ENCODE measurements around the gene ZNF407.

DNA sequence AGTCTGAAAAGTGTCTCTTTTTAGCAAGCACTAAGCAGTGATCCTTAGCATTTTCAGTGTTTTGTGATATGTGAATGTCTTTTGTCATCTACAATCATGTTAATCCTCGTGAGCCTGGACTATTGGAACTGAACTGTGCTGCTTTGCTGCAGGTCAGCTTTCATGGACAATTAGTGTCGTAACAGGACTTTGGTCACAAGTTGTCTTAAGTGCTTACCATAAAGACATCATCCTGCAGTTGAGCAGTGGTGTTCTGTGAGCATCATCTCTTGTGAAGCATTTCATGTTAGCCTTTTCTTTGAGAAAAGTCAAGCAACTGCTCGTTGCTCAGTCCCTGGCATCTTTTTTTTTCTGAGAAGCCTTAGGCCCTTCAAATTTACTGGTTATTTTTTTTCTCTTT is 135.9 kb downstream of the ZNF407 start:
- TF ChIP-seq POLR2AphosphoS5 (IDR thresholded peaks at IDR 0.05; ENCODE audit: low read depth) = no peak
- TF ChIP-seq, protein P1, sequence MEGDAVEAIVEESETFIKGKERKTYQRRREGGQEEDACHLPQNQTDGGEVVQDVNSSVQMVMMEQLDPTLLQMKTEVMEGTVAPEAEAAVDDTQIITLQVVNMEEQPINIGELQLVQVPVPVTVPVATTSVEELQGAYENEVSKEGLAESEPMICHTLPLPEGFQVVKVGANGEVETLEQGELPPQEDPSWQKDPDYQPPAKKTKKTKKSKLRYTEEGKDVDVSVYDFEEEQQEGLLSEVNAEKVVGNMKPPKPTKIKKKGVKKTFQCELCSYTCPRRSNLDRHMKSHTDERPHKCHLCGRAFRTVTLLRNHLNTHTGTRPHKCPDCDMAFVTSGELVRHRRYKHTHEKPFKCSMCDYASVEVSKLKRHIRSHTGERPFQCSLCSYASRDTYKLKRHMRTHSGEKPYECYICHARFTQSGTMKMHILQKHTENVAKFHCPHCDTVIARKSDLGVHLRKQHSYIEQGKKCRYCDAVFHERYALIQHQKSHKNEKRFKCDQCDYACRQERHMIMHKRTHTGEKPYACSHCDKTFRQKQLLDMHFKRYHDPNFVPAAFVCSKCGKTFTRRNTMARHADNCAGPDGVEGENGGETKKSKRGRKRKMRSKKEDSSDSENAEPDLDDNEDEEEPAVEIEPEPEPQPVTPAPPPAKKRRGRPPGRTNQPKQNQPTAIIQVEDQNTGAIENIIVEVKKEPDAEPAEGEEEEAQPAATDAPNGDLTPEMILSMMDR (IDR thresholded peaks at IDR 0.05; ENCODE audit: insufficient read depth, low read length) = no peak
- TF ChIP-seq, protein P2, sequence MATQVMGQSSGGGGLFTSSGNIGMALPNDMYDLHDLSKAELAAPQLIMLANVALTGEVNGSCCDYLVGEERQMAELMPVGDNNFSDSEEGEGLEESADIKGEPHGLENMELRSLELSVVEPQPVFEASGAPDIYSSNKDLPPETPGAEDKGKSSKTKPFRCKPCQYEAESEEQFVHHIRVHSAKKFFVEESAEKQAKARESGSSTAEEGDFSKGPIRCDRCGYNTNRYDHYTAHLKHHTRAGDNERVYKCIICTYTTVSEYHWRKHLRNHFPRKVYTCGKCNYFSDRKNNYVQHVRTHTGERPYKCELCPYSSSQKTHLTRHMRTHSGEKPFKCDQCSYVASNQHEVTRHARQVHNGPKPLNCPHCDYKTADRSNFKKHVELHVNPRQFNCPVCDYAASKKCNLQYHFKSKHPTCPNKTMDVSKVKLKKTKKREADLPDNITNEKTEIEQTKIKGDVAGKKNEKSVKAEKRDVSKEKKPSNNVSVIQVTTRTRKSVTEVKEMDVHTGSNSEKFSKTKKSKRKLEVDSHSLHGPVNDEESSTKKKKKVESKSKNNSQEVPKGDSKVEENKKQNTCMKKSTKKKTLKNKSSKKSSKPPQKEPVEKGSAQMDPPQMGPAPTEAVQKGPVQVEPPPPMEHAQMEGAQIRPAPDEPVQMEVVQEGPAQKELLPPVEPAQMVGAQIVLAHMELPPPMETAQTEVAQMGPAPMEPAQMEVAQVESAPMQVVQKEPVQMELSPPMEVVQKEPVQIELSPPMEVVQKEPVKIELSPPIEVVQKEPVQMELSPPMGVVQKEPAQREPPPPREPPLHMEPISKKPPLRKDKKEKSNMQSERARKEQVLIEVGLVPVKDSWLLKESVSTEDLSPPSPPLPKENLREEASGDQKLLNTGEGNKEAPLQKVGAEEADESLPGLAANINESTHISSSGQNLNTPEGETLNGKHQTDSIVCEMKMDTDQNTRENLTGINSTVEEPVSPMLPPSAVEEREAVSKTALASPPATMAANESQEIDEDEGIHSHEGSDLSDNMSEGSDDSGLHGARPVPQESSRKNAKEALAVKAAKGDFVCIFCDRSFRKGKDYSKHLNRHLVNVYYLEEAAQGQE (IDR thresholded peaks at IDR 0.05; ENCODE audit: insufficient replicate concordance, low read depth) = no peak
- TF ChIP-seq GABPA (IDR thresholded peaks at IDR 0.05; ENCODE audit: low read depth) = no peak
